IMR-90 (cell line): ENCODE results near the gene RERE. TPM values are rescaled to one million over a fixed set of nuclear protein-coding genes. Genes with fewer than 3 reads are reported as not detected.

ENCODE experiments used
- ATAC-seq: fragments of 200-7000 bp; cut with Tn5 transposase; 2 replicates; pipeline ENCODE4 v1.9.1; 2020; ENCODE audit warnings: low read depth, mild to moderate bottlenecking, moderate library complexity
- BruUV-seq: library from RNA; stranded (reverse); fragments of 400-500 nt; replicated peaks from 2 replicates; lab custom pipeline; 2021; lab: Mats Ljungman, UMichigan
- CTCF ChIA-PET: fragments of 300-600 bp; formaldehyde crosslinking; extraction: SDS; loops from one replicate; lab custom pipeline; 2021; ENCODE audit warnings: antibody characterized with exemption; lab: Yijun Ruan, JAX
- POLR2A ChIA-PET: fragments of 300-600 bp; sonication (Branson Sonifier 250); formaldehyde crosslinking; loops from one replicate; lab custom pipeline; 2022; ENCODE audit warnings: antibody characterized with exemption; ENCODE audit not compliant: unreplicated experiment; lab: Charles Lee
- DNase-seq: peaks from one replicate; pipeline ENCODE4 v3.0.0; 2013
- H2AFZ ChIP-seq: replicated peaks from 2 replicates; pipeline ENCODE3; 2013; ENCODE audit warnings: low read length, mild to moderate bottlenecking; ENCODE audit not compliant: poor library complexity
- H2AK5ac ChIP-seq: 2 replicates; pipeline ENCODE4 v1.6.1; 2013; ENCODE audit warnings: low read depth, low read length, inconsistent platforms
- H2AK9ac ChIP-seq: replicated peaks from 2 replicates; pipeline ENCODE3; 2013; ENCODE audit warnings: mild to moderate bottlenecking, low read depth, low read length, moderate library complexity; ENCODE audit not compliant: poor library complexity
- H2BK120ac ChIP-seq: 2 replicates; pipeline ENCODE4 v1.6.1; 2013; ENCODE audit warnings: low read depth, low read length, inconsistent platforms
- H2BK15ac ChIP-seq: 3 replicates; pipeline ENCODE4 v1.6.1; 2013; ENCODE audit warnings: low read depth, low read length, inconsistent platforms
- H2BK20ac ChIP-seq: 2 replicates; pipeline ENCODE4 v1.6.1; 2013; ENCODE audit warnings: low read depth, mild to moderate bottlenecking, inconsistent platforms, low read length, moderate library complexity
- H2BK5ac ChIP-seq: 2 replicates; pipeline ENCODE4 v1.6.1; 2013; ENCODE audit warnings: mild to moderate bottlenecking, low read depth, low read length, inconsistent platforms; ENCODE audit not compliant: poor library complexity, severe bottlenecking
- H3K14ac ChIP-seq: replicated peaks from 2 replicates; pipeline ENCODE4 v1.6.1; 2013; ENCODE audit warnings: low read depth, low read length, inconsistent platforms
- H3K18ac ChIP-seq: 2 replicates; pipeline ENCODE4 v1.6.1; 2013; ENCODE audit warnings: low read depth, low read length, control low read depth
- H3K23ac ChIP-seq: 2 replicates; pipeline ENCODE4 v1.6.1; 2013; ENCODE audit warnings: low read depth, low read length, inconsistent platforms
- H3K27ac ChIP-seq: 2 replicates; pipeline ENCODE4 v1.5.1; 2013; ENCODE audit warnings: mild to moderate bottlenecking, control low read depth, low read length; ENCODE audit not compliant: insufficient read depth
- H3K27me3 ChIP-seq: 2 replicates; pipeline ENCODE4 v1.6.1; 2013; ENCODE audit warnings: low read length; ENCODE audit not compliant: control insufficient read depth, insufficient read depth
- H3K36me3 ChIP-seq: 2 replicates; pipeline ENCODE4 v1.6.1; 2013; ENCODE audit warnings: low read length, mixed read lengths; ENCODE audit not compliant: control insufficient read depth, insufficient read depth
- H3K4ac ChIP-seq: 2 replicates; pipeline ENCODE4 v1.6.1; 2013; ENCODE audit warnings: low read depth, low read length, inconsistent platforms
- H3K4me1 ChIP-seq: 2 replicates; pipeline ENCODE4 v1.6.1; 2013; ENCODE audit warnings: low read length, mixed read lengths; ENCODE audit not compliant: control insufficient read depth, insufficient read depth
- H3K4me2 ChIP-seq: 2 replicates; pipeline ENCODE4 v1.6.1; 2013; ENCODE audit warnings: low read depth, mild to moderate bottlenecking, control low read depth, low read length, moderate library complexity
- H3K4me3 ChIP-seq: 2 replicates; pipeline ENCODE4 v1.5.1; 2013; ENCODE audit warnings: low read depth, mild to moderate bottlenecking, control low read depth, low read length, moderate library complexity; ENCODE audit not compliant: insufficient read depth
- H3K56ac ChIP-seq: 2 replicates; pipeline ENCODE4 v1.6.1; 2013; ENCODE audit warnings: low read length, inconsistent platforms; ENCODE audit not compliant: insufficient read depth; ENCODE audit errors: extremely low read depth
- H3K79me1 ChIP-seq, 2 experiments: 2 replicates each; pipeline ENCODE4 v1.6.1; 2013; ENCODE audit warnings: low read length in 2 of 2, inconsistent platforms in 1 of 2, low read depth in 1 of 2
- H3K9ac ChIP-seq: 2 replicates; pipeline ENCODE4 v1.6.1; 2013; ENCODE audit warnings: low read depth, low read length, control low read depth
- H3K9me1 ChIP-seq: 2 replicates; pipeline ENCODE4 v1.6.1; 2013; ENCODE audit warnings: low read length, inconsistent platforms; ENCODE audit not compliant: insufficient read depth
- H3K9me3 ChIP-seq: 2 replicates; pipeline ENCODE4 v1.6.1; 2013; ENCODE audit warnings: low read length; ENCODE audit not compliant: control insufficient read depth, insufficient read depth
- H4K20me1 ChIP-seq: 2 replicates; pipeline ENCODE4 v1.6.1; 2013; ENCODE audit warnings: low read length, inconsistent platforms; ENCODE audit not compliant: insufficient read depth
- H4K5ac ChIP-seq: 2 replicates; pipeline ENCODE4 v1.6.1; 2013; ENCODE audit warnings: mild to moderate bottlenecking, low read depth, low read length, control low read depth
- H4K8ac ChIP-seq, 2 experiments: 2 replicates each; pipeline ENCODE4 v1.6.1; 2013; ENCODE audit warnings: low read depth in 2 of 2, low read length in 2 of 2, control low read depth in 1 of 2, inconsistent platforms in 1 of 2
- H4K91ac ChIP-seq: 2 replicates; pipeline ENCODE4 v1.6.1; 2013; ENCODE audit warnings: low read depth, low read length, inconsistent platforms; ENCODE audit not compliant: insufficient read depth
- BHLHE40 ChIP-seq: fragments of 150-350 bp; IDR thresholded peaks from 2 replicates; pipeline ENCODE4 v1.6.1; 2016; ENCODE audit warnings: mild to moderate bottlenecking, low read depth, low read length
- CEBPB ChIP-seq: IDR thresholded peaks from 2 replicates; pipeline ENCODE4 v1.6.1; 2012; ENCODE audit warnings: low read depth, low read length, improper control_type of control experiment
- CHD1 ChIP-seq: IDR thresholded peaks from 2 replicates; pipeline ENCODE4 v1.6.1; 2012; ENCODE audit warnings: low read depth, low read length, improper control_type of control experiment
- CTCF ChIP-seq: conservative IDR thresholded peaks from 2 replicates; pipeline ENCODE4 v1.5.1; 2012; ENCODE audit warnings: mild to moderate bottlenecking, low read depth, low read length, improper control_type of control experiment
- ELK1 ChIP-seq: fragments of 150-350 bp; IDR thresholded peaks from 2 replicates; pipeline ENCODE4 v1.6.1; 2016; ENCODE audit warnings: low read depth, mild to moderate bottlenecking, low read length, moderate library complexity, borderline replicate concordance
- MAFK ChIP-seq: IDR thresholded peaks from 2 replicates; pipeline ENCODE4 v1.6.1; 2012; ENCODE audit warnings: low read depth, low read length, improper control_type of control experiment
- MXI1 ChIP-seq: IDR thresholded peaks from 2 replicates; pipeline ENCODE4 v1.6.1; 2012; ENCODE audit warnings: low read depth, mild to moderate bottlenecking, low read length, moderate library complexity, borderline replicate concordance
- NFE2L2 ChIP-seq: fragments of 150-350 bp; IDR thresholded peaks from 2 replicates; pipeline ENCODE4 v1.6.1; 2016; ENCODE audit warnings: low read depth, mild to moderate bottlenecking, low read length
- POLR2A ChIP-seq: IDR thresholded peaks from 2 replicates; pipeline ENCODE4 v1.6.1; 2012; ENCODE audit warnings: mild to moderate bottlenecking, low read depth, low read length
- RFX5 ChIP-seq: IDR thresholded peaks from 2 replicates; pipeline ENCODE4 v1.8.0; 2012; ENCODE audit warnings: low read depth, mild to moderate bottlenecking, low read length, moderate library complexity
- SMC3 ChIP-seq: fragments of 150-350 bp; IDR thresholded peaks from 2 replicates; pipeline ENCODE4 v1.6.1; 2016; ENCODE audit warnings: low read depth, mild to moderate bottlenecking, antibody characterized with exemption, low read length, moderate library complexity
- USF2 ChIP-seq: fragments of 150-350 bp; IDR thresholded peaks from 2 replicates; pipeline ENCODE4 v1.6.1; 2017; ENCODE audit warnings: mild to moderate bottlenecking, antibody characterized with exemption, low read length, low read depth
- WGBS, 2 experiments: methylation state at CpG; one replicate each; pipeline versions ENCODE4 v1.1.5 to v1.1.7; 2013; ENCODE audit warnings: missing lambda C conversion rate in 2 of 2; ENCODE audit not compliant: insufficient read length in 1 of 2; ENCODE audit errors: extremely low coverage in 2 of 2; 5-methylcytosine and 5-hydroxymethylcytosine counted together
- dilution Hi-C: fragments of 300-500 bp; cut with HindIII; formaldehyde crosslinking; loops from one replicate; pipeline ENCODE4 v1.14.3; 2018; ENCODE audit warnings: low sequenced_read_pairs; ENCODE audit not compliant: unreplicated experiment
- in situ Hi-C: fragments of 300-500 bp; cut with MboI; formaldehyde crosslinking; loops from 3 replicates; pipeline ENCODE4 v1.14.3; 2019; ENCODE audit warnings: low sequenced_read_pairs, inconsistent platforms, mixed read lengths
- intact Hi-C: fragments of 100-400 bp; cut with micrococcal nuclease; formaldehyde crosslinking; loops from 2 replicates; pipeline ENCODE4 v1.10.0; 2022
- polyA plus RNA-seq, 3 experiments: library from polyadenylated mRNA; depleted of rRNA; stranded (reverse); fragments of >200 nt; gene quantifications; 2 replicates each; pipeline ENCODE4 v1.2.3, GENCODE V29; 2012; ENCODE audit warnings: low replicate concordance in 1 of 3
- total RNA-seq: library from RNA; depleted of rRNA; stranded (reverse); fragments of >200 nt; gene quantifications from 2 replicates; pipeline ENCODE4 v1.2.3, GENCODE V29; 2012

Gene RERE
- total and polyA plus RNA-seq, 2 of the 4 experiments (the other 2 are of a cell fraction) = 11.5 to 25.1 TPM

- Histone ChIP-seq H3K27me3 (no peaks in the 10 kb centered on the region), H3K79me1 (no peaks in the 10 kb centered on the region), H3K4me2 (no peak overlapping the region), H3K36me3 (peaks cover 10% of the 10 kb centered on the region; the same call in 1 of the 2 replicates), H3K9me3 (no peaks in the 10 kb centered on the region), H2AK9ac (no peak overlapping the region), H3K23ac (no peak overlapping the region), H4K91ac (no peak overlapping the region), H2BK15ac (no peak overlapping the region), H4K5ac (no peak overlapping the region), H3K56ac (no peak overlapping the region), H3K18ac (no peak overlapping the region), H2BK120ac (no peak overlapping the region), H2BK20ac (no peak overlapping the region), H3K14ac (no peak overlapping the region), H2BK5ac (no peak overlapping the region), H4K20me1 (no peaks in the 10 kb centered on the region), H4K8ac (no peak overlapping the region), H3K4me3 (no peak overlapping the region), H2AFZ (no peak overlapping the region), H3K9me1 (peaks cover 2% of the 10 kb centered on the region; the same call in 1 of the 2 replicates), H3K27ac (no peak overlapping the region), H3K4me1 (no peaks in the 10 kb centered on the region), H3K4ac (no peak overlapping the region), H3K9ac (no peak overlapping the region), H2AK5ac (no peak overlapping the region)
- CTCF ChIA-PET = interaction anchor here (1.4 kb wide), 1 partner anchor 9 kb away, joined by 3 read pairs; no protein-coding TSS in a partner anchor
- TF ChIP-seq SMC3 (no peak), MAFK (no peak), NFE2L2 (no peak), CTCF (no peak), USF2 (no peak), RFX5 (no peak), CHD1 (no peak), ELK1 (no peak), CEBPB (no peak), MXI1 (no peak), BHLHE40 (no peak), POLR2A (no peak)
- intact Hi-C loops = no loop called here
- POLR2A ChIA-PET = no interaction called here
- ATAC-seq (no peak), DNase-seq (no peak)
- WGBS, 2 experiments = 95% methylated on average over 8 of the region's 16 CpGs; no CpG with 5 or more reads in 1 of the 2 experiments
- BruUV-seq = no TSS peak
- in situ Hi-C loops = no loop called here
- dilution Hi-C loops = no loop called here
Observed at GRCh38 chr1:8333246-8333987, 484.0 kb downstream of the RERE start.
